Endometrium (tissue), 2 donors: Measurements from ENCODE around the gene CPLX3.

Experiments used
- FAIRE-seq: peaks from 2 replicates; lab custom pipeline; 2012; peaks lifted over from hg19 to GRCh38; lab: Jason Lieb, UNC
- donor health status: control.
- donor health status: control.

CPLX3 gene

DNA sequence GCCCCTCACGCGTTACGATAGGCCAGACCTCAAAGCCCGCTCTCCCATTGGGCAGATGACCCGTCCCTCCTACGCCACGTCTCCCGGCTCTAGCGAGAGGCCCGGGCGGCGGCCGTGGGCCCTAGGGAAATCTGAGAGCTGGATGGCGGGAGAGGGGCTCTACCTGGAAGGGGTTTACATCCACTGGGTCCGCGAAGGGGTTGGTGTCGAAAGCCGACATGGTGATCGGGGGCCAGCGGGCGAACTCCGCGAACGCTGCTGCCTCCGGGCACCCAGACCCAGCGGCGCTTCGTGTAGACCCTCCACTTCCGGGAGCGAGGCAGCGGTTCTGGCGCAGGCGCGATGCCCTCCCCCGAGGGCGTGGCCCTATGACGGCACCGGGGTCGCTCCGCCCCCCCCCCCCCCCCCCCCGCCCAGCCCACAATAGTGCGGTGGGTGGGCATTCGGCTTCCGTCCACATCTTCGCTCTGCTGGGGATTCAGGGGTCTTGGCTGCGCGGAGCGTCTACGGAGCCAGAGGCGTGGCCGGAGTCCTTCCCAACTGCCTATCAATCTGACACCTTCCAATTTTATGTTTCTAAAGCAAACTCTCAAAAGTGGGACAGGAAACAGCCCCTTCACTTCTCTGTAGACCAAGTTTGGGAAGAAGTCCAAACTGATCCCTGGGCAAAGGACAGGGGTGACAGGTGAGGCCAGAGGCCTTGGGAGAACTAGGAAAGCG lies 46.8 kb downstream of the CPLX3 start, which contains the start of gene SCAMP2:
TSS of gene SCAMP2 (minus strand) at position 330 of the 720 bp plus-strand sequence. CDS start at position 220, 110 bp downstream.
- no peak for FAIRE-seq

DNA sequence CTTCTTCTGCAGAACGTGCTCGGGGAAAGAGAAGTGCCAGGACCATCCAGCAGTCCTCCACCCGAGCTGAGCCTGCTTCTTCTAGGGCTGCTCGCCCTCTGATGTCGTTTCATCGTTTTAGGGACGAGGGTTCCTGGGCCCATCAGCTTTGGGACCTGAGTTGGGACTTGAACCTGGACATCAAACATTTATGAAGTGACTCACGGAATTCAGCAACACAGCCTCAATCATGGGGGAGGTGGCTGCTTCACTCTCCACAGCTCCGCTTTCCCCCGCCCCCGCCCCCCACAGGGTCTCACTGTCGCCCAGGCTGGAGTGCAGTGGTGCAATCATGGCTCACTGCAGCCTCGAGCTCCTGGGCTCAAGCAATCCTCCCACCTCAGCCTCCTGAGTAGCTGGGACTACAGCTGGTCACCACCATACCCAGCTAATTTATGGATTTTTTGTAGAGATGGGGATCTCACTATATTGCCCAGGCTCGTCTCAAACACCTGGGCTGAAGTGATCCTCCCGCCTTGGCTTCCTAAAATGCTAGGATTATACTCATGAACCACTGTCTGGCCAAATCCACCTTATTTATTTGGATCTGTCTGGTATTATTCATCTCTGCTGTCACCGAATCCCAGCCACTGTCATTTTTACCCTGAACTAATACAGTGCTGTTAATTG lies 47.5 kb downstream of the CPLX3 start:
- FAIRE-seq: no peak

GRCh38 chr15:74878273-74878672 lies 51.8 kb downstream of the CPLX3 start:
- FAIRE-seq: no peak
